Memory B cell (primary cell): ENCODE data around the gene MARCHF2.

ENCODE experiments used
- ATAC-seq: fragments of 150-1000 bp; cut with Tn5 transposase; 2 replicates; pipeline ENCODE4 v1.10.0; 2021; ENCODE audit warnings: low read depth, mild to moderate bottlenecking, moderate library complexity
- DNase-seq, 2 donors: peaks; one replicate each; pipeline ENCODE4 v3.0.0; 2022; ENCODE audit warnings: low spot score in 2 of 2
- H3K27ac Mint-ChIP-seq: one replicate; pipeline ENCODE4 v1.8.0; 2022; ENCODE audit warnings: mild to moderate bottlenecking, moderate library complexity, mixed read lengths
- H3K27me3 Mint-ChIP-seq: one replicate; pipeline ENCODE4 v1.8.0; 2022; ENCODE audit warnings: mixed read lengths
- H3K36me3 Mint-ChIP-seq: one replicate; pipeline ENCODE4 v1.8.0; 2022; ENCODE audit warnings: mild to moderate bottlenecking, mixed read lengths
- H3K4me1 Mint-ChIP-seq: one replicate; pipeline ENCODE4 v1.8.0; 2022; ENCODE audit warnings: mixed read lengths
- H3K4me3 Mint-ChIP-seq: one replicate; pipeline ENCODE4 v1.8.0; 2022; ENCODE audit warnings: mild to moderate bottlenecking, moderate library complexity, mixed read lengths
- H3K9me3 Mint-ChIP-seq: one replicate; pipeline ENCODE4 v1.8.0; 2022; ENCODE audit warnings: mixed read lengths

Gene MARCHF2

GRCh38 chr19:8478598-8478997 is 65.5 kb downstream of the MARCHF2 start:
- peak overlapping the region; percentile 36 for H3K27ac Mint-ChIP-seq
- peaks cover 31% of the 10 kb centered on the region for H3K36me3 Mint-ChIP-seq
- no peak overlapping the region for H3K4me3 Mint-ChIP-seq
- peaks cover 38% of the 10 kb centered on the region for H3K4me1 Mint-ChIP-seq
- no peaks in the 10 kb centered on the region for H3K27me3 Mint-ChIP-seq
- no peaks in the 10 kb centered on the region for H3K9me3 Mint-ChIP-seq
- DNase-seq = no peak
- no peak for ATAC-seq

- no peaks in the 10 kb centered on the region for H3K27me3 Mint-ChIP-seq
- no peak overlapping the region for H3K4me3 Mint-ChIP-seq
- peaks cover 30% of the 10 kb centered on the region for H3K36me3 Mint-ChIP-seq
- ATAC-seq (no peak), DNase-seq (no peak)
- H3K27ac Mint-ChIP-seq = peak overlapping the region; percentile 35
- no peaks in the 10 kb centered on the region for H3K9me3 Mint-ChIP-seq
- H3K4me1 Mint-ChIP-seq = peaks cover 24% of the 10 kb centered on the region
These were observed 68.1 kb downstream of the MARCHF2 start for GRCh38 chr19:8481201-8481600.

- peaks cover 24% of the 10 kb centered on the region for H3K4me1 Mint-ChIP-seq
These were observed 68.5 kb downstream of the MARCHF2 start for GRCh38 chr19:8481616-8482015.

DNA sequence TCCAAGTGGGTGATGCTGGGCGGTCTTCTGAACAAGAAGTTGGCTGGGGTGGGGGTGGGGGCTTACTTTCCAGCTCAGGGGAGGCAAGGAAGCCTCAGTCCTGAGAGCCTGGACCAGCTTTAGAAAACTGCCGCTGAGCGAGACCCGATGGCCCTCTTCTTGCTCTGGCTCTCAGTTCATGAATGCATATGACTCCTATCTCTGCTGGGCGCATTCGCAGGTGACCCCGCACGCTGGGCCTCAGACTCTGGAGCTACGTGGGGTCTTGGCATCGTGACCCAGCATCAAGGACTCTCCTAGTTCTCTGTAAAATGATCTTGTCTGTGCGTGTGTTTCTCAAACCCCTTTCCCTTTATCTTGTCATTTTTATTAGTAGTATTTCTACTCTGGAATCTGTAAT is 69.6 kb downstream of the MARCHF2 start:
- Mint-ChIP-seq H3K9me3 (no peaks in the 10 kb centered on the region), H3K27ac (no peak overlapping the region), H3K4me1 (peaks cover 31% of the 10 kb centered on the region), H3K36me3 (peaks cover 38% of the 10 kb centered on the region), H3K4me3 (no peak overlapping the region), H3K27me3 (no peaks in the 10 kb centered on the region)
- ATAC-seq (no peak), DNase-seq (no peak)

More at GRCh38 chr19:8481616-8482015, 68.5 kb downstream of the MARCHF2 start:
- no peaks in the 10 kb centered on the region for H3K27me3 Mint-ChIP-seq
- no peak for ATAC-seq
- no peak overlapping the region for H3K4me3 Mint-ChIP-seq
- peak overlapping the region; percentile 35 for H3K27ac Mint-ChIP-seq
- no peak for DNase-seq
- peaks cover 31% of the 10 kb centered on the region for H3K36me3 Mint-ChIP-seq
- H3K9me3 Mint-ChIP-seq = no peaks in the 10 kb centered on the region

- DNase-seq (no peak), ATAC-seq (no peak)
- H3K27me3 Mint-ChIP-seq = no peaks in the 10 kb centered on the region
- H3K4me1 Mint-ChIP-seq = peaks cover 30% of the 10 kb centered on the region
- H3K36me3 Mint-ChIP-seq = peaks cover 39% of the 10 kb centered on the region
- H3K4me3 Mint-ChIP-seq = no peak overlapping the region
- H3K9me3 Mint-ChIP-seq = no peaks in the 10 kb centered on the region
- no peak overlapping the region for H3K27ac Mint-ChIP-seq
These were observed 70.1 kb downstream of the MARCHF2 start for GRCh38 chr19:8483165-8483564.

DNA sequence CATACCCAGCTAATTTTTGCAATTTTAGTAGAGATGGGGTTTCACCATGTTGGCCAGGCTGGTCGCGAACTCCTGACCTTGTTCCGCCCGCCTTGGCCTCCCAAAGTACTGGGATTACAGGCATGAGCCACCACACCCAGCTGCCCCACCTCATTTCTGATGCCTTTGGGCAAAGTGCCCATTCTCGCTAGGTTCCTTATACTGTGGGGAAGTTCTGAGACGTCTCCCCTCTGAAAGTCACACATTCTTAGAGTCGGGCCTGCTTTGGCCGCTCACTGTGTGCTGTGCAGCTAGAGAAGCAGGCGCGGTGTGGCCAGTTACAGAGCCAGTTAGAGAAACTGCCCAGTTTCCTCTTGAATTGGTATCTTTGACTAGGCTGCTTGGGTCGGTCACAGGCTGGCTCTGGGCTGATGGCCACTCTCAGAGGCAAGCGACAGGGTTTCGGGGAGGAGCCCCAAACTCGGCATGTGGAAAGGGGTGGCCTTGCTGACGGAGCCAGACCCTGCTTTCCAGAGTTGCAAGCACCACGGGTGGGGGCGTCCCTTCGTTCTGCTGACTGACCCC is 71.3 kb downstream of the MARCHF2 start:
- H3K27ac Mint-ChIP-seq = no peak overlapping the region
- no peaks in the 10 kb centered on the region for H3K9me3 Mint-ChIP-seq
- ATAC-seq (no peak), DNase-seq (no peak)
- H3K36me3 Mint-ChIP-seq = peaks cover 40% of the 10 kb centered on the region
- H3K4me1 Mint-ChIP-seq = peaks cover 29% of the 10 kb centered on the region
- H3K27me3 Mint-ChIP-seq = no peaks in the 10 kb centered on the region
- no peak overlapping the region for H3K4me3 Mint-ChIP-seq

DNA sequence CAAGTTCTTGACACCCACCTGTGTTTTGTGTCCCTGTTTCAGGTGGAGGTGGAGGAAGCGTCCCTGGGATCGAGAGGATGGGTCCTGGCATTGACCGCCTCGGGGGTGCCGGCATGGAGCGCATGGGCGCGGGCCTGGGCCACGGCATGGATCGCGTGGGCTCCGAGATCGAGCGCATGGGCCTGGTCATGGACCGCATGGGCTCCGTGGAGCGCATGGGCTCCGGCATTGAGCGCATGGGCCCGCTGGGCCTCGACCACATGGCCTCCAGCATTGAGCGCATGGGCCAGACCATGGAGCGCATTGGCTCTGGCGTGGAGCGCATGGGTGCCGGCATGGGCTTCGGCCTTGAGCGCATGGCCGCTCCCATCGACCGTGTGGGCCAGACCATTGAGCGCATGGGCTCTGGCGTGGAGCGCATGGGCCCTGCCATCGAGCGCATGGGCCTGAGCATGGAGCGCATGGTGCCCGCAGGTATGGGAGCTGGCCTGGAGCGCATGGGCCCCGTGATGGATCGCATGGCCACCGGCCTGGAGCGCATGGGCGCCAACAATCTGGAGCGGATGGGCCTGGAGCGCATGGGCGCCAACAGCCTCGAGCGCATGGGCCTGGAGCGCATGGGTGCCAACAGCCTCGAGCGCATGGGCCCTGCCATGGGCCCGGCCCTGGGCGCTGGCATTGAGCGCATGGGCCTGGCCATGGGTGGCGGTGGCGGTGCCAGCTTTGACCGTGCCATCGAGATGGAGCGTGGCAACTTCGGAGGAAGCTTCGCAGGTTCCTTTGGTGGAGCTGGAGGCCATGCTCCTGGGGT is 72.7 kb downstream of the MARCHF2 start:
- Mint-ChIP-seq H3K27me3 (no peaks in the 10 kb centered on the region), H3K4me1 (peaks cover 27% of the 10 kb centered on the region), H3K9me3 (no peaks in the 10 kb centered on the region), H3K36me3 (peaks cover 46% of the 10 kb centered on the region), H3K4me3 (no peak overlapping the region), H3K27ac (peak overlapping the region; percentile 48)
- ATAC-seq = no peak
- DNase-seq = no peak

- Mint-ChIP-seq H3K4me3 (peak overlapping the region; percentile 57), H3K36me3 (peaks cover 41% of the 10 kb centered on the region), H3K27me3 (no peaks in the 10 kb centered on the region), H3K27ac (peak overlapping the region; percentile 86), H3K9me3 (no peaks in the 10 kb centered on the region), H3K4me1 (peaks cover 17% of the 10 kb centered on the region)
- DNase-seq (no peak), ATAC-seq (no peak)
These were observed 73.6 kb downstream of the MARCHF2 start for GRCh38 chr19:8486661-8487136.

DNA sequence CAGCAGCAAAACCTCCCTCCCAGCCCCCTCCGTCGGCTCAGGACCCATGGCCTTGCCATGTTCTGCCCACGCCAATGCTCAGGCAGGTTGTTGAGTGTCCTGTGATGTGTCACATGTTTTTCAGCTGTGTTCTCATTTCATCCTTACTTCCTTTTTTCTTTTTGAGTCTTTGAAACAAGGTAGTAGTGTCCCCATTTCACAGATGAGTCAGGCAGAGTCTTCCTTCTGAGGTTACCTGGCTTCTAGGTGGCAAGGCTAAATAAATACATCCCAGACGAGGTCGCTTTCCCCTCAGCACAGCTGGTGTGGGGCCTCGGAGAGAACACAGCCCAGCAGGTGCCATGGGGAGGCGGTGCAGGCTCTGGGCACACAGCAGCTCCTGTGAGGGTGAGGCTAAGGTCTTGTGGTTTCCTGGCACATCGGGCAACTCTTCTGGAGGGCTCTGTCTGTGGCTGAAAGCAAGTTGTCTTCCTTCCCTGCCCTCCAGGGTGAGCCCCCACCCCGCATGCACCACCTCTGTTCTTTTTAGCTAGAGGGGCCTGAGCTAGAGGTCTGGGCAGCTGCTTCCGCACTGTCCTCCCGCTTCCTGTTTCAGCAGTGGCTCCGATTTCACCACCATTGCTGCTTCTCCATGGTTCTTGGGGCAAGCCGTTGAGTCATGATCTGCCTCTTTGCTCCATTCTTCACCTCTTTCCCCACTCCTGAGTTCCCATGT is 74.2 kb downstream of the MARCHF2 start:
- DNase-seq = no peak
- H3K9me3 Mint-ChIP-seq = no peaks in the 10 kb centered on the region
- H3K4me1 Mint-ChIP-seq = peaks cover 15% of the 10 kb centered on the region
- H3K27ac Mint-ChIP-seq = peak overlapping the region; percentile 86
- peak; percentile 68 for ATAC-seq
- peaks cover 38% of the 10 kb centered on the region for H3K36me3 Mint-ChIP-seq
- H3K4me3 Mint-ChIP-seq = peak overlapping the region; percentile 57
- no peaks in the 10 kb centered on the region for H3K27me3 Mint-ChIP-seq

DNA sequence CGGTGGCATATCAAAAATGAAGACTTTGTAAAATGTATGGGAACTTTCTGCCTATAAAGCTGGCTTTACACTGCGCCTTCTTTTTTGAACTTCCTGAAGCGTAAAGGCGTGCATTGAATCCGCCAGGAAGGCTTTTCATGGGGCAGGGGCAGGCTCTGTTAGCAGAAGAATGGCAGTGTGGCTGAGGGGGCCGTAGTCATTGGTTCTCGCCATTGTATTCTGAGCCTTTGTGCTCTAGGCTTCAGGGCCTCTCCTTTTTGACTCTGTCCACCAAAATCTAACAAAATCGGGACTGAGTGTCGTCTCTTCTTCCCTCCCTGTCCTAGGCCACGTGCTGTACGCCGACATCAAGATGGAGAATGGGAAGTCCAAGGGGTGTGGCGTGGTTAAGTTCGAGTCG is 75.3 kb downstream of the MARCHF2 start:
- Mint-ChIP-seq H3K4me1 (peaks cover 12% of the 10 kb centered on the region), H3K36me3 (peaks cover 31% of the 10 kb centered on the region), H3K9me3 (no peaks in the 10 kb centered on the region), H3K27me3 (no peaks in the 10 kb centered on the region), H3K27ac (peak overlapping the region; percentile 86), H3K4me3 (no peak overlapping the region)
- no peak for ATAC-seq
- no peak for DNase-seq
